ELF-1 (cell line): Measurements from ENCODE around the gene TGDS.
"Not testable (repeated sequence)": the region's sequence is repeated elsewhere in the genome, so short reads cannot be mapped to it uniquely, and the experiment has no call there.

Experiments
- DNase-seq: peaks from one replicate; pipeline ENCODE4 v3.0.0-alpha.2; 2016; ENCODE audit warnings: low read depth, low spot score

Gene TGDS, protein sequence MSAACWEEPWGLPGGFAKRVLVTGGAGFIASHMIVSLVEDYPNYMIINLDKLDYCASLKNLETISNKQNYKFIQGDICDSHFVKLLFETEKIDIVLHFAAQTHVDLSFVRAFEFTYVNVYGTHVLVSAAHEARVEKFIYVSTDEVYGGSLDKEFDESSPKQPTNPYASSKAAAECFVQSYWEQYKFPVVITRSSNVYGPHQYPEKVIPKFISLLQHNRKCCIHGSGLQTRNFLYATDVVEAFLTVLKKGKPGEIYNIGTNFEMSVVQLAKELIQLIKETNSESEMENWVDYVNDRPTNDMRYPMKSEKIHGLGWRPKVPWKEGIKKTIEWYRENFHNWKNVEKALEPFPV

DNA sequence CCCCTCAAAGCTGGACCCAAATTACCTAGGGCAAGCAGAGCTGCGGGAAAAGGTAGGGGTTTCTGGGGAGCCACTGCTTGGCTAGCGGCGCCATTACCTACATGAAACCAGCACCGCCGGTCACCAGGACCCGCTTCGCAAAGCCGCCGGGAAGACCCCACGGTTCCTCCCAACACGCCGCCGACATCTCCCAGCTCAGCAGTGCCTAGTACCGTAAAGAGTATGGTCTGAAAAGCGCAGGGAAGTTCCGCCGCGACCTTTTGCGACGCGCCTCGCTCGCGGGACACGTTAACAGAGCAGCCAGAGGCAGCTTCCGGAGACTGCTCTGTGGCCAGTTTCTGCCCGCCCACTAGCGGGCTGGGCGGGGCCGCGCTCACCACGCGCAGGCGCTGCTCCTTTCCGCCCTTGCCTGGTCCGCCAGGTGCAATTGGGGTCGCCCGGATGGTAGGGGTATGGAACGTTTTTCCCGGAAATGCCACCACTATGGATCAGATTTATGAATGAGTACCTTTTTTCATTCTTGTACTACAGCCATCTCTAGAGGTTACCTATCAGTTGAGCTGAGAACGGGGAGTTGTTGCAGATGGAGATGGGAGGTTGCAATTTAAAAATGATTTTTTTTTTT is at the start of gene TGDS:
Gene TGDS, minus strand, starts transcription at position 203 of the 625 bp plus-strand sequence. Its CDS starts 16 bp downstream, at position 187.
- peak; percentile 95 for DNase-seq

DNA sequence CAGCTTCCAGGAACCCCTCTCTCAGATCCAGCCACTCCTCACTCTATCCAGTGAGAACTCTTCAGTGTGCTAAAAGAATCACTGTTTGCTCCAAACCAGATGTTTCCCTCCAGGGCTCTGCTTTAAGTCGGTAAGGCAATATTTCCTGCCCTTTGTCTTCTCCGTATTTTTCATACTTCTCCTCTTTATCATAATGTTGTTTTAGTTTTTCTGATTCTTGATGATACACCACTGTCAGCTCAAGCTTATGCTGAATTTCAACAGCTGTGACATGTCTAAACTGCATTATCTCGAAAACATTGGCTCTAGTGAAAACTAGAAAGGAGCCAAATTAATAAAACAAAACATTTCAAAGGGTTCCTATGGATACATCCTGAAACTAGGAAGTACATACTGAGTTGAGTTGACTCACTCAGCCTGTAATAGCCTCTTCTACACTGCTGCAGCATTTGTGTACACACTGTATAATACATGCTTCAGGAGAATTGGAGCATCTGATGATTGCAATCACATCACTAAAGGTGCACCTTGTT is 45.5 kb upstream of the TGDS start:
- no peak for DNase-seq

DNA sequence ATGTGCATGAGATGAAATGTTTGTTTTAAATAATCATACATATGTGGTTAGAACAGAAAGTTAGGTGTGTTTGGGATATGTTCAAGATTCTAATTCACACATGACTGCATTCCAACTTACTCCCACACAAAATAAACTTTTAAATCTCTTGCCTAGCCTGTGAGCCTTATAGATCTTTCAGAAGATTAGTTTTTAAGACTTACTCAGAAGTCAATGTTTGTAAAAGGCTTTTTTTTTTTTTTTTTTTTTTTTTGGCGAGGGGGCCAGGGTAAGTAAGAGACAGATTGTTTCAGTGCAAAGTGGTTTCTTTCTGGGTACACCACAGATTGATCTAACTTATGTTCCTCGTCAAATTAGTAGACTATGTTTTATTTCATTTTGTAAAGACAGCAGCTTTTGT is 44.8 kb upstream of the TGDS start:
- no peak for DNase-seq

DNA sequence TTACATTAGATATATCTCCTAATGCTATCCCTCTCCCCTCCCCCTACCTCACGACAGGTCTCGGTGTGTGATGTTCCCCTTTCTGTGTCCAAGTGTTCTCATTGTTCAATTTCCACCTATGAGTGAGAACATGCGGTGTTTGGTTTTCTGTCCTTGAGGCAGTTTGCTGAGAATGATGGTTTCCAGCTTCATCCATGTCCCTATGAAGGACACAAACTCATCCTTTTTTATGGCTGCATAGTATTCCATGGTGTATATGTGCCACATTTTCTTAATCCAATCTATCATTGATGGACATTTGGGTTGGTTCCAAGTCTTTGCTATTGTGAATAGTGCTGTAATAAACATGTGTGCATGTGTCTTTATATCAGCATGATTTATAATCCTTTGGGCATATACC is 41.7 kb upstream of the TGDS start:
- DNase-seq, result not testable (repeated sequence)

DNA sequence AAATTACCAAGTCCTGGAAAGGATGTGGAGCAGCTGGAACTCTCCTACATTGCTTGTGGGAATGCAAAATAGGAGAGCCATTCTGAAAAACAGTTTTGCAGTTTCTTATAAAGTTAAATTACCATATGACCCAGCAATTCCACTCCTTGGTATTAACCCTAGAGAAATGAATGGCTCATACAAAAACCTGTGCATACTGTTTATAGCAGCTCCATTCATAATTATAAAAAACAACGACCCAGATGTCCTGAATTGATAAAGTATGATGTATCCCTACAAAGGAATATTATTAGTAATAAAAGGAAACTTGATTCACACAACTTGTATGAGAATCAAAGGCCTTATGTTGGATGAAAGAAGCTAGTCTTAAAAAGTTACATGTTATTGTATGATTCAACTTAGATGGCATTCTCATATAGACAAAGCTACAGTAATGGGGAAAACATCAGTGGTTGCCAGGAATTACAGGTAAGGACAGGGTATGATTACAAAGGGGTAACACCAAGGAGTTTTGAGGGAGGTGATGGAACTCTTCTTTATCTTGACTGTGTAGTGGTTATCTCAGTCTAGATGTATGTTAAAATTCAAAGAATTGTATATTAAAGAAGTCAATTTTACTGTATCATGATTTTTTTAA is 41.1 kb upstream of the TGDS start:
- DNase-seq, result no peak

DNA sequence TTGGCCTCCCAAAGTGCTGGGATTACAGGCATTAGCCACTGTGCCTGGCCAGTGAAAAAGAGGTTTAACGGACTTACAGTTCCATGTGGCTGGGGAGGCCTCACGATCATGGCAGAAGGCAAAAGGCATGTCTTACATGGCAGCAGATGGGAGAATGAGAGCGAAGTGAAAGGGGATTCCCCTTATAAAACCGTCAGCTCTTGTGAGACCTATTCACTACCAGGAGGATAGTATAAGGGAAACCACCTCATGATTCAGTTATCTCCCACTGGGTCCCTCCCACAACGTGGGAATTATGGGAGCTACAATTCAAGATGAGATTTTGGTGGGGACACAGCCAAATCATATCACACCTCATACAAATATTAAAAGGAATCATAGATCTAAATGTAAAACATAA is 40.1 kb upstream of the TGDS start:
- DNase-seq, result not testable (repeated sequence)

DNA sequence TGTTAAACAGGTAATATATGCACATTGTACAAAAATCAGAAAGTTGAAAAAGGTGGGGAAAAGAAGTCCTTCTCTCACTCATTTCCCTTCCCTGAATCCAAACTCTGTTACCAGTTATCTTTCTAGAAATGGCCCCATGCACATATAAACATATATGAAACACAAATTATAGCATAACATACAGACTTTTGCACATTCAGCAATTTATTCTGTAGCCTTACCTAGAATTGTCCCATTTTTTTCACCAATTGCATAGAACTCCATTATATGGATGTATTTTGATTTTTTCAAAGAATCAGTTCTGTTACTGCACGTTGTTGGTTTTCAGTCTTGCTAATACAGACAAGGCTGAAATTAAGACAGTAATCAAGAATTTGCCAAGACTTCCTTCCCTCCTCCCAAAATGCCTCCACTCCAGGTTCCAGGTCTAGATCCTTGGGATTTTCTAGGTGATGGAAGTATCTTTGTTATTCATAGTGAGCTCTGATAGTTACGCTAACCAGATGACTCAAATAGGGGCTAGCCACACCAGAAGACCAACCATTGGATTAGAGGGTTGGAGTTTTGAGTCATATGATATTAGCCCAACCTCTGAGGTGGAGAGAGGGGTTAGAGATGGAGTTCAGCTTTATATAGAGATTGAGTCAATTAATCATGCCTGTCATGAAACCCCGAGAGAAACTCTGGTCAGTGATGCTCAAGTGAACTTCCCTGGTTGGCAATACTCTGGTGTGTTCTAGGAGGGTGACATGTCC is 36.5 kb upstream of the TGDS start:
- DNase-seq, result peak; percentile 16

DNA sequence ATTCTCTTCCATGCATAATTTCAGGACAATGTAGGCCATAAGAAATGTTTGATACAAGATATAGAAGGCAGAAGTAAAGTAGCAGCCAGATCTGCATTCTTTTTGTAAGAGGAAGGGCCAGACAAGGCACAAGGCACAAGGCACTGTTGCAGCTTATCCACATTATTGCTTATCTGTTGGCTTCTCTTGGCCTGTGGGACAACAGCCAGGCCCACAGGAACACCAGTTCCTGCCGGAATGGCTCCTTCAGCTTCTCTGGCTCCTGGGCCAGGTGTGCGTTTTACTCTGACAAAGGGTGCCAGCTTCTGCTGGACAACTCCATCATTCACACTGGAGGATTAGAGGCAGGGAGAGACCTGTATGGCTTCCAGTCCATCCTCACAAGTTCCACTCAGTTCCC is 34.9 kb upstream of the TGDS start:
- DNase-seq, result no peak

DNA sequence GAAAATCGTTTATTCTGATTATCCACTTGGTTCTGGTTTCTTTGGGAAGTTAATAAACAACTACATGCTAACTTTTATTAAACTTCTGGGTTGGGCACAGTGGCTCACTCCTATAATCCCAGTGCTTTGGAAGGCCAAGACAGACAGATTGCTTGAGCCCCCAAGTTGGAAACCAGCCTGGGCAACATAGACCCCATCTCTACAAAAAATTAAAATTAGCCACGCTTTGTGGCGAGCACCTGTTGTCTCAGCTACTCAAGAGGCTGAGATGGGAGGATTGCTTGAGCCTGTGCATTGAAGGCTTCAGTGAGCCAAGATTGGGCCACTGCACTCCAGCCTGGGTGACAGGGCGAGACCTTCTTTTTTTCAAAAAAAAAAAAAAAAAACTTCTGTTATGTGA is 27.4 kb upstream of the TGDS start:
- DNase-seq, result no peak

DNA sequence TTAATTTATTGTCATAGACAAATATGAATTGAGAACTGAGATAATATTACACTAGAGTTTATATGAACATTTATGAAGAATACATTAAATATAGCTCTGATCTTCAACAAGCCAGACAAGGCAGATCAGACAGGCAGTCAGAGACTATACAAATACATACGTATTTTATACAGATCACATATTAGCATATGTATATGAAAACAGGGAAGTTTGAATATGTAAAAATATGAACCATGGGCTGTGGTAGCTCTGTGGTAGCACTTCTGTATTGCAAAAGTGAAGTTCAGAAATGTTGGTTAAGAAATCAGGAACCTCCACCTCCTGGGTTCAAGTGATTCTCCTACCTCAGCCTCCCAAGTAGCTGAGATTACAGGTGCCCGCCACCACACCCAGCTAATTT is 26.4 kb upstream of the TGDS start:
- no peak for DNase-seq

DNA sequence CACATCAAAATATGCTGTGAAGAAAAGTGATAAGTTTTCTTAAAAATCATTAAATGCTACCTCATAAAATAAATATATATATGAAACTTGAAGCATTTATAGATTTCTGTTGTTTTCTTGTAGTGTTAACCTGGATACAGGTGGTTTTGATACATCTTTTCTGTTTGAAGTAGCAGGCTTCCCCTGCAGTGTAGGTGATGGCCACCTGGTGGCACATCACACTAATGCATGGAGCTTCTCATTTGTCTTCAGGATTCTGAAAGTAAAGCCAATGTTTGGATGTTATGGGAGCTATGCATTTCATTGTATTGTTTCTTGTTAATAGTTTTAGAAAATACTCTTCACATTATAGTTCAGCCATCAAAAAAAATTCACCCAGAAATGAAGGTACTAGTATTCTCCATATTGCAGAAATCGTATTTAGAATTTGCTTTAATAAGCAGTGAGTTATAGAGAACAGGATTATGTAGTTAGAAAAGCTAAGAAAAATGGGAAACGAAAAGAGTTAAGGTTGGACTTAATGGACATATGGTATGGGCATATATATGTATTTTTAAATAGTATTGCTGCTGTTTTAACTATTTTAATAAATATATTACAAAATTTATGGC is 24.4 kb upstream of the TGDS start:
- DNase-seq, result peak; percentile 30

DNA sequence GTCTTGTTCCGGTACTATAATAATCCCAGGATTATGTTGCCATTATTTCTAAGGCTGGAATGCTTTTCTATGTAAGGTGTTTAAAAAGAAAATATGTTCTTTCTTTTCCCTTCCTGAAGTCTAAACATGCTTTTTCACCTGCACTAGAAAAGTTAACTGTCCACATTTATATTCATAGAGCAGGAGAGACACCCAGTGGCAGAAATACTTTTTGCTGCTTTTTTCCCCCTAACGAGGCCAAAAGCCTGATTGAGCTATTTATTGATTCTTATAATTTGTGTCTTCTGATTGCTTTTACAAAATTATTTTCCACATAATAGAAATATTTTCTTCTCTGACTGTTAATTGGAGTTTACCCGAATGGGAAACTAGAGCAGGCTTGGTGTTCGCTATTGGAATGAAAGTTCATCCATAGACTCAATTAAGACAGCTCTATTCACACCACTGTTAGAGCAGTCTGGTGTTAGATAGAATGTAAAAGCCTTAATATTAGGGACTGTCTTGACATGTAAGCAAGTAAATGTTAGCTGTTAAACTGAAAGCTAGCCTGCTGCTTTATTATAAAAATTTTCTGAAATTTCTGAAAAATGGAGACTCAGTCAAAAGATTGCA is 21.5 kb upstream of the TGDS start:
- no peak for DNase-seq

DNA sequence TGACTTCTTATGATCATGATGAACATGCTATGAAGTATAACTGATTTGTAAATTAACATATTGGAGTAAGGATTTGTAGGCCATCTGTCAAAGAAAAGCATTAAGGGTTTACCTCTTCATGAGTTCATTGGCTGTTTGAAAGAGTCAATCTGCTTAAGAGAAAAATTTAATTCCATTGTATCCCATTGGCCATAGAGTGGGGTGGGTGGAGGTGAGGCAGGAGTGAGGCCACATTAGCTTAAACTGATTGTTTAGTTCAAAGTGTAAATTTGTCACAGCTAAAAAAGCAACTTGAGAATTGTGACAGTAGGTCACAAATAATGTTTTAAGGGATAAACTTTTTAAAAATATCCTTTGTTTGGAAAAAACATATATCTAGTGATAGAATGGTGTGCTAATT is 17.1 kb upstream of the TGDS start:
- DNase-seq, result no peak

DNA sequence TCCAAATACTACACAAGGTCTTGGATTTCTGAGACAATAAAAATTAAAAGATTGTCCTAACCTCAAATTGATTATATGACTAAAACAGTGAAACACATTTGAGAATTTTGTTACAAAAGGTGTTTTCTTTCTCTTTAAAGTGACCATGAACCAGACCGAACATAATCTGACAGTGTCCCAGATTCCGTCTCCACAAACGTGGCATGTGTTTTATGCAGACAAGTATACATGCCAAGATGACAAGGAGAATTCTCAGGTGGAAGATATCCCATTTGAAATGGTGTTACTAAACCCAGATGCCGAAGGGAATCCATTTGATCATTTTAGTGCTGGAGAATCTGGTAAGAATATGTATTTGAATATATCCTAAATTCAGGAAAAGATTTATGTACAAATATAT is 16.1 kb upstream of the TGDS start:
- no peak for DNase-seq

DNA sequence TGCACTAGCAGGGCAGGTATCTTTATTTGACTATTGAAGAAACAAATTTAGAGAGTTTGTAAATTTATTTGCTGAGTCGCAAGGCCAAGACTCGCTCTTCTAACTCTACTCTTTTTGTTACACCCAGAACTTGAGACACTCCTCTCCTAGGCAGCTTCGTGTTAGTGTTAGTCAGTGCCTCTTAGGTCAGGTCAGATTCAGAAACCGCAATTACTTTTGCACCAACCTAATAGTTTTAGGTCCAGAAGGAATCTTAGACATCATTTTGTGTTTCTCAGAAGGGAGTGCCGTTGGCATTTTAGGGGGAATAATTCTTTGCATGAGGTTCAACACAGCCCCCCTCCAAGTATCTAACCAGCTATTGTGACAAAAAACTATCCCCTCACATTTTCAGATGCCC is 14.5 kb upstream of the TGDS start:
- no peak for DNase-seq

DNA sequence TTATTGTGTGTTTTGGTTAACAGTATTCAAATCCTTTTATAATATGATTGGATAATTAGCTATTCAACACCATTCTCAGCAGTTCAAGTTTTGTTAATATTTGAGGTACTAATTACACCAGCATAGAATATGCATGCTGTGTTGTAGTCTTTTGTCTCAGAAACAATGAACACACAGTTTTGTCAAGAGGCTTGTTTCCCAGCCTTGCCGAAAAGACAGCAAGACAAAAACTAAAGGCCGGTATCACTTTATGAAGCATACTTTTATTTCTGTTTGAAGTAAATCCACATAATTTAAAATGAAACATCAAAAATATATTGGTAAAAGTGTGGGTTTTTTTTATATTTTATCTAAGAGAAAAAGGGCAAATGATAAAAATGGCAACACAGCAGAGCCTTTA is 13.2 kb upstream of the TGDS start:
- DNase-seq, result no peak

DNA sequence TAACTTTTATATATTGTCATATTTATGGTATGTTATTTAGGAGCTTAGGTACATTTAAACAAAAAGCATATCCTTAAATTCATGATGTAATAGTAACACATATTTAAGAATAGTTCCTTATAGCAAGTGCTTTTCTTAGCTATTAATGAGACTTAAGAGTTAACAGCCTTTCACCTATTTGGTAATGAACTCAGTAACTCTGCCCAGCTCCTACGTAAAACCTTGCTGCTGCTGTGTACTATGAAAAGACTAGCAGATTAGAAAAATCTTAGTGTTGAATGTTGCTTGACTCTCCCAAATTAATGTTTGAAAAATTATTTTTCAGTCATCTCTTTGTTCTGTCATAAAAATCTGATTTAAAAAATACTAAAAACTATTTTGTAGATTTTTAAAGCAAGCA is 12.6 kb upstream of the TGDS start:
- DNase-seq, result no peak

DNA sequence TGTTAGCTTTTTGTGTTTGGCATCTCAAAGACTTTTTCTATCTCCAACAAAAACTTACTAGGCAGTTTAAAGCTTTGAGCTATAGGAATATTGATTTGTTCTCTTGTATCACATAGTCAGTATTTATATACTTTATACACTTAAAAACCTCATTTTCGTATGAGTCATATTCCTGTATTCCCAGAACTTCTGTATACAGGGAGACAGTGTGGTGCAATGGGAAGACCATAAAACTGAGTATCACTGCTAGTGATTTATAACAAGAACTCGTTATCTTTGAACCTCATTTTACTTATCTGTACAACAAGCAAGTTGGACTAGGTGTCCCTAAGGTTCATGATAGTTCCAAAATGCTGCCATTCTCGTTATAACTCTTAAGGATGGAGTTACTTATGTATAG is 12.0 kb upstream of the TGDS start:
- no peak for DNase-seq

DNA sequence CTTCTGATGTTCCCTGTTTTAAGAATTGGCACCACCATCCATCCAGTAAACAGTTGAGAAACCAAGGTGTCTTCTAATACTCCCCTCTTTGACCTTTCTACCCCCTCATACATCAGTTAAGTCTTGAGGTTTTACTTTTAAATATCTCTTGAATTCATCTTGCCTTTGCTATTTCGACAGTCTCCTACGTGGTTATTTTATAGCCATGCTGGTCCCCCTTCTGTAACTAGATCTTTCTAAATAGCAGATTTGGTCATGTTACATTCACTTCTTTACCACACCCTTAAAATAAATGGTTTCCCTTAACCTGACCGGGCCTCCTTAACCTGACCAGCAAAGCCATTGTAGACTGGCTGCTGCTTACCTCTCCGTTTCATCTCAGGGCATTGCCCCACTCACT is 11.1 kb upstream of the TGDS start:
- no peak for DNase-seq

DNA sequence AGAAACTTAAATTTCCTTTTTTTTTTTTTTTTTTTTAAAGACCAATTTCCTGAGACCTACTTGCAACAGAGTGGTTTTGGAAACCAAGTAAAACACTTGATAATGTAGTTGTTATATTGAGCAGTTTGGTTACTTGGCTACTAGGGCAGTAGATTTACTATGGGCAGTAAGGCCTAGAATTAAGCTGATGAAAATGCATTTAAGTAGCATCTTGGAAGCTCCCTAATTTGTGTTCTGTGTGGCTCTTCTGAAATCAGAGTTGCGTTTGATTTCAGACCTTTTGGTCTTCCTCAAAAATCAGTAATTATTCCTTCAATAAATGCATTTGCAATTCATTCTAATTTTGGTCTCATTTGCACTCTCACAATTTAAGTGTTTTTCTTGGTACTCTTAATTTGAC is 6.5 kb upstream of the TGDS start:
- no peak for DNase-seq
